ENCODE data around the gene OR51A2.
A peak's percentile ranks its signal among the peaks of the same experiment; 100 is the strongest.
"Not testable (repeated sequence)": the region's sequence is repeated elsewhere in the genome, so short reads cannot be mapped to it uniquely, and the experiment has no call there.

OR51A2 gene, protein sequence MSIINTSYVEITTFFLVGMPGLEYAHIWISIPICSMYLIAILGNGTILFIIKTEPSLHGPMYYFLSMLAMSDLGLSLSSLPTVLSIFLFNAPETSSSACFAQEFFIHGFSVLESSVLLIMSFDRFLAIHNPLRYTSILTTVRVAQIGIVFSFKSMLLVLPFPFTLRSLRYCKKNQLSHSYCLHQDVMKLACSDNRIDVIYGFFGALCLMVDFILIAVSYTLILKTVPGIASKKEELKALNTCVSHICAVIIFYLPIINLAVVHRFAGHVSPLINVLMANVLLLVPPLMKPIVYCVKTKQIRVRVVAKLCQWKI

DNA sequence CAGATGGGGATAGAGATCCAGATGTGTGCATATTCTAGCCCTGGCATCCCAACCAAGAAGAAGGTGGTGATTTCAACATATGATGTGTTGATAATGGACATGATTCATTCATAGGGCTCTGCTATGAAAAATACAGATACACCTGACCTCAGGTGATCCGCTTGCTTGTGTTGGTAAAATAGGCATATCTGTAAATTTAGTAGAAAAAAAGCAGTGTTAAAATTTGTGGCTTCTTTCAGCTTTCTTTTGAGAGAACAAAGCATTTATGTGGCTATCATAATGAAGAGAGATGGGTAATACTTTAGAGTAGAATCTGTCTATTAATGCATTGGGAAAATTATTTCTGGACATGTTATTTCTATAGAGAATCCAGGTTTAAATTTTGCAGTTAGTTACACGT is at the start of gene OR51A2:
Gene OR51A2 (minus strand): TSS at position 101 of the 400 bp plus-strand sequence. CDS start 0 bp downstream, at position 101.
- DNase-seq, result not testable (repeated sequence)

DNA sequence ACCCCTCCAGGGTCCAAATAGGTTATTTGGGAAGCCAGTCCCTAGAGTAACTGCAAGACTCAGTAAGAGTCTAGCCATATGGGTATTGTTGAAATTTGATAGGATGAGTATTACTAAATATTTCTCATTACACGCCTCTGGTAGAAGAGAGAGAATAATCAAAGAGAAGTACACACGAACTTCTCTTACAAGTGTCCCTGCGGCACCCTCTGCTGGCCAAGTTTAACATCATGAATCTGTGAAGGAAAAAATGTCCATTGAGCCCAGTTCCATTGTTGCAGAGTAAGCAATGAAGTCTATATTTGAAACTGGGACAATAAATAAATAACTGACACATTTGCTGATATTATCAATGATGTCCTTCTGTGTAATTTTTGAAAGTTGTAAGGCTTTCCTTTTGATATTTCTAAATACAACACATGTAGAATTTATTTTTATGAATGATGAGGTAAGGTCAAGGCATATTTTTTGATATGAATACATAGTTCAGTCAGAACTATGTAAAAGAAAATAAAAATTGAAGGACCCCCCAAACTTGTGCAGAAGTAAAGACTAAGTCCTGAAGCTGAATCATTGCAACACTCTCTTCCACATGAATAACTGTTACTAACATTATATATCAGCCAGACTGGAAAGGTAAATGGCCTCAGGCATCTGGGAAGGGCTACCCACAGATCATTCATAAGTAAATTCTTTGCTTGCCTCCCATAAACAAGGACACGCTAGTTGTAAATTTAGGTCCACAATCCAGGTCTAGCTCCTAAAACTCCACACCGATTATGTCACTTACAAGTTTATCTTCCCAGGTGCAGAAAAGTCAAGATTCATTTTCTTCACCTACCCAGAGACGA is 49.1 kb upstream of the OR51A2 start:
- peak; percentile 25 for DNase-seq

DNA sequence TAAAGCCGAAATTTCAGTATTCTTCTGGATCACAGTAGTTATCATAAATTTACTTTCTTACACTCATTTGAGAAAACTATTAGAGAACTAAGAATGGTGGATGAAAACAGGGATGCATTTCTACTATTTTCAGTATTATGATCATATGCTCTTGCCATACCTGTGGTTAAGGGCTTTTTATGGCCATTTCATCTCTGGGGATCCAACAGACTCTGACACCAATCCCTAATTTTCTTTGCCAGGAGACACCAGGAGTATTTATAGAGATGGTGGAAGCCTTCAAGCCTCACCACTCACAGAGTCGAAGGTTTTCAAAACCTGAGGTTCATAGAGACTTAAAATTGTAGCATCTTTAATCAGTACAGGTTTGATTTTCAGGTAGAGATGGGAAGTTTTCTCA is 39.0 kb upstream of the OR51A2 start, which contains the start of gene OR51L1:
Gene OR51L1 (plus strand): TSS at position 301 of the 400 bp plus-strand sequence. CDS start 4,132 bp downstream, outside the sequence.
- DNase-seq, result no peak

DNA sequence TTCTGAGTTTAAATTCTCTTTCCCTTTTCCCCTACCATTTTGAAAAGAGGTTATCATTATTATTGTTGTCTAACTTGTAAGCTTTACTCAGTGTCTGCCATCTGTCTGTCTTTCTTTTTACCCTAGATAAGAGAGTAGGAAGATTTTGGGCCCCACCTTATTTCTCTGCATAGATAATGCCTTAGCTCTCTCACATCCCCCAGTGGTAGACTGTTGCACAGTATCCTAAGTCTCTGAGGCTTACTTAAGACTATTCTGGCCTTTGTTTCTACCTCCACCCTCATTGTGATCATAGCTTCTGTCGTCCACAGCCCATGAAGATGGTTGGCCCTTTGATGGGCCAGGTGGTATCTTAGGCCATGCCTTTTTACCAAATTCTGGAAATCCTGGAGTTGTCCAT is 35.5 kb upstream of the OR51A2 start:
- DNase-seq, result no peak

DNA sequence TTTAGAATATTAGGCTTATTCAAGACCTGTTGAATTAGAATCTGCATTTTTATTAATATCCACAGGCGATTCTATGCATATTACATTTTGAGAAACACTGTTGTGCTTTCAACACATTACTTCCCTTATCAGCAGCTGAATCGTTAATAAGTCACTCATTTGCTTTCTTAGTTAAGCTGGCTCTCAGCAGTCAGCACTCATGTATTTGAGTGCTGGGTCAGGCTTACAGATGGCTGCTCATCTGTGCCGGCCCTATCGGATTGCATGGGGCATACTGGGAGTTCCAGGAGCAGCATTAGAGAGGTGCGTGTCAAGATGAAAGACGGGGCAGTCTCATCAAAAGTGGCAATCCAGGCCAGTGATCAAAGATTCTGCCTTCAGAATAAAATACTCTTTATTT is 28.3 kb upstream of the OR51A2 start:
- DNase-seq, result no peak

DNA sequence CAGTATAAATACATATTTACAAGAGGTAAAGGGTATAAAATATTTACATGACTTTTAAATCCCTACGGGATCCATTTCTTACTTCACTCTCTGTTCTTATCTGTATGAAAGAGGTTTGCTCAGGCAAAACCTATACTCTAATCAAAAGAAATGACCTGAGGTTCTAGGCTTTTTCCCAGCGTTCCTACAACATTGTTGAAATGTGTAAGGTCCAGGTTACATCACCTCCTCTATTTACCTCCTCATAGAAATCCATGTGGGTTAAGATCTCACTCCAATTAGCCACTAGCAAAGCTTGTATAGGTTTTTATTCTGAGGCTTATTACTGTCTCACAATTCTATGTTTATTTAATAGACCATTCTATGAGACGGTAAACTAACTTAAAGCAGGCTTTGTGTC is 27.2 kb upstream of the OR51A2 start:
- no peak for DNase-seq

DNA sequence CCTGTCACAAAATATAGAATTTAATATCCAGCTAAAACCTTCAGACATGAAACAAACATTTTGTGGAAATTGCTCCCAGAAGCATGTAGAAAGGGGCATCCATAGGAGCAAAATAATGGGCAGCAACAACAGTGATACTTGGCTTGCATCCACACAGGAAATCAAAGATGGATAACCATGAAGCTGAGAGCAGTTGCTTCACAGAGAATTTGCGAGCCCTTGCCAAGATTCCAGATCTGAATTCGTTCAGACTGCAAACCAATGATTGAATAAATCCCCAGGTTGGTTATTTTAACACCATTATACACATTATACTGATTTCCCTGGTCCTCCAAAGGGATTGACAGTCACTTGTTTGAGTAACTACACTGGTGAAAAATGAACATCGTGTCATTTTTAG is 23.5 kb upstream of the OR51A2 start:
- DNase-seq, result no peak

DNA sequence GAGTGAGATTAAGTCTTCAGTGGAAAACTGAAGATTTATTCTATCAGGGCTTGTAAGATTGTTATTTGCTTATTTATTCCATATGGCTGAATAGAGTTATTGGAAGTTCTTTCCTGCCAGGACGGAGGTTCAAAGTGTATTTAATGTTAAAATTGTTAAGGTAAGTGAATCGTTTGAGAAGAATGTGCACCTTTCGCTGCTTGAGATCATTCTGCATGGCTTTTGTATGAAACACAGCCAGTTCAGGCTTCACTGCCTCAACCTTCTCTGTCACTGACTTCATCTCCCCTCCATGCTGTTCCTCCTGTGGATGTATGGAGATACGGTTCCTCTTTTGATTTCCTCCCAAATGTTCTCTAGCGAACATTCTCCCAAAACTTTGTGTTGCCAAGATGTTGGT is 19.9 kb upstream of the OR51A2 start:
- DNase-seq, result no peak

DNA sequence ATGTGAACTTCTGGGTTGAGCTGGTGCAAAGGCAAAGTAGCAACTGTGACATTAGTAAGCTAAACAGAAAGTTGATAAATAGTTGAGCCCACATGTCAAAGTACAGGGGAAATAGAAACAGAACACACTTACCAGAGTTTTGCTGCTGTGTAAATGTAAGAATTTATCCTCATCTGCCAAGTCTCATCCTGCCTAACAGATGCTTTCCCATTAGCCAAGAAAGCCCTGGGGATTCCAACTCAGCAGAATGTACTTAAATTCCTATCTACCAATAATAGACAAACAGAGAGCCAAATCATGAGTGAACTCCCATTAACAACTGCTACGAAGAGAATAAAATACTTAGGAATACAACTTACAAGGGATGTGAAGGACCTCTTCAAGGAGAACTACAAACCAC is 7.3 kb upstream of the OR51A2 start:
- no peak for DNase-seq

DNA sequence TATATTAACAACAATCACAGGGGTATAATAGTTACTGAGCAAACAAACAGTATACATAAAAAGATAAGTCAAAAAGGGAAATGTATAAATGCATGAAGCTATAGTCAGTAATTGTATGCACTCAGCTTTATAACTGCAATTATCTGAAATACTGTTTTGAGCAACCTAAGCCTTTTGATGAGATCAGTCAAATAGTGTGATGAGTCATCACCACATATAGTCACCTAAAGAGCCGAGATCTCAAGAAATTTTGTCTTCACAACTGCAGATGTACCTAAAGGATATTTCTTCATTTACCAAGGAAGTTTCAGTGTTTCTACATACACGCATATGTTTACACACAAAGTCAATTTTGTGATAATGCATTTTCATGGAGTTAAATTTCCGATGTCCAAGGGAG is 5.4 kb upstream of the OR51A2 start:
- DNase-seq, result no peak

DNA sequence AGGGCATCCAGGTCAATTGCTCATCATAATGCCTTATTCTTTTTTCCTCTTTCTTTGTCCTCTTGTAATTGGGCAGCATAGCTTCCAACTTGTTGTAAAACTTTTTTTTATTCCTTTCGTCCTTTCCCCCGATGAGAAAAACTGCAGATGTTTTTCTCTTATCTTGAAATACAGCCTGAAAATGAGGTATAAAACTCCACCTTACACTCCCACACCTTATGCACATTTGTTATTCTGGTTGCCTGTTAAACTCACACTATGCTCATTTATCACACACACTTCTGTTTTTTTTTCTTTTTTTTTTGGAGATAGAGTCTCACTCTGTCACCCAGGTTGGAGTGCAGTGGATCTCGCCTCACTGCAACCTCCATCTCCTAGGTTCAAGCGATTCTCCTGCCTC is 1.9 kb upstream of the OR51A2 start:
- no peak for DNase-seq

DNA sequence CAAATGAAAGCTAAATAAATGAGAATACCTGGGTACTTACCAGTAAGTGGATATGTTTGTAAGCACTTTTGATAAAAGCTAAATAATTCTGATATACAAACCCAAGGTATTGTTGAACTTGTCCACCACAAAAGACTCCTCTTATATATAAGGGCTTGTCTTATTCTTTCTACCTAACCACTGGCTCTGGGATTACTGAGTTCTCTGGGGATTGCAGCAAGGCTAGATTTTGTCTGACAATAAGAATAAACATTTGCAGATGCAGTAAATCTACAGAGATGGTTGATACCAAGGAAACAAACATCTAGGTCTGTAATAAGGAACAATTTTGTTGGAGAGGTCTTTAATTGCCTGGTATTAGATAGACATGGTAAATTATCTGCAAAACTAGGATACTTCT is 8.0 kb downstream of the OR51A2 start, which contains the start of gene OR51A4:
Gene OR51A4 (minus strand): TSS at position 101 of the 400 bp plus-strand sequence. CDS start 505 bp downstream, outside the sequence.
- DNase-seq, result no peak

DNA sequence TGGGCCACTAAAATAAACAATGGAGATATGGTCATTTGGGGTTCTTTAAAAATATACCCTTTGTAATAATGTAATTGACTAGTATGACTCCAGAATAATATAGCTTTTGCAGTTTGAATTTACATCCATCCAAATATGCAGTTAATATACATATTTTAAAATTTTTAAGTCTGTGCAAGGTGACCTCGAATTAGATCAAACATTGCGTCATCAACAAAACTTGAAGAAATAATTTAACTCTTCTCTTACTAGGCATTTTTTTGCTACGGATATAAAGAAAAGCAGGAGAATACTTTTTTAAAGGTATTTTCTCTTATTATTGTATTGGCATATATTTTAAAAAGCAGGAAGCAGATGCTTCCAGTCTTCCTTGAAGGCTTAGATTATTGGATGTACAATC is 18.8 kb downstream of the OR51A2 start:
- no peak for DNase-seq

DNA sequence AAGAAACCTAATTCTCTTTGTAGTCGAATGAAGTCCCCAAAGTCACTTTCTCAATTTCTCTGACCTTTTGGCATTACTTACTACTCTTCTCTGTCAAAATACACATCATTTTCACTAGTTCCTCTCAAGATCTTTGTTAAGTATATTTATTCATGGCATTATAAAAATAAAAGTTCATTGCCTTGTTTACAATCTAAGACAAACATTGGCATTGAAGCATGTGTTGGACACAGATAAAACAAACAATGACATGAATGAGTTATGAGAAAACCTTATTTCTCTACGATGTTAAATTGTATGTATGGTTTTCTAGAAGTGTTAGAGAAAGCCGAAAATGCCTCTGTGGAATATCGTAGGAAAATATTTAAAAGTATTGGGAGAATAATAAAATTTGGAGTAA is 22.8 kb downstream of the OR51A2 start:
- no peak for DNase-seq

DNA sequence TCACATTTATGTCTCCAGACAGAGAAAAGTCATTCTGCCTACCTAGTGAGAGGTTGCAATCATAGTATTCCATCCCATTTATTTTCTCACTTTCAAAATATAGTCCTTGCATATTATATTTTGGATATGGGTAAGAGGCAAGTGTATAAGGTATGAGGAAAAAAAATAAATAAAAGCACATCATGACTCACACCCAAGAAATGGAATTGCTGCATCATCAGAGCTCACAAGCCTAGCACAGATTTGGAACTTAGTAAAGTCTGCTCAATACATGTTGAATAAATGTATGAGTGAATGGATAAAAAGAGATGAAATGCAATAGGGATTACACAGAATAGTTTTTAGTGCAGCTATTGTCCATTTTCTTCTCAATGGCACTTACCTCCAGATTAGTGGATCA is 28.9 kb downstream of the OR51A2 start:
- no peak for DNase-seq

DNA sequence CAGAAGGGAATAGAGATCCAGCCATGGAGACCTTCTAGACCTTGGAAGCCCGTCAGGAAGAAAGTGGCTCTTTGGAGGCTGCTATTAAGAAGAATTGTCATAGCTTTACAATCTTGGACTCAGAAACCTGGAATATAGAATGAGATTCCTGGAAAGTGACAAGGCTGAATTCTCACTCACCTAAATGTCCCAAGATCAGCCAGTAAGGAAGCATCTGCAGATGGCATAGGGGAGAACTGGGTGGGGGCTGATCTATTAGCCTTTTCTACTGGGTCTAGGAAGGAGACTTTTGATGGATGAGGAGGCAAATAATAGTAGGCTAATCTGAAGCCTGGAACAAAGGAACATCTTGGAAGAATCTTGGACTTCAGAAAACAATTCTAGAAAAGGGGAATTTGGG is 31.3 kb downstream of the OR51A2 start, which contains the start of gene OR51G1:
Gene OR51G1 (minus strand): TSS at position 101 of the 400 bp plus-strand sequence. CDS start 0 bp downstream, at position 101.
- no peak for DNase-seq

DNA sequence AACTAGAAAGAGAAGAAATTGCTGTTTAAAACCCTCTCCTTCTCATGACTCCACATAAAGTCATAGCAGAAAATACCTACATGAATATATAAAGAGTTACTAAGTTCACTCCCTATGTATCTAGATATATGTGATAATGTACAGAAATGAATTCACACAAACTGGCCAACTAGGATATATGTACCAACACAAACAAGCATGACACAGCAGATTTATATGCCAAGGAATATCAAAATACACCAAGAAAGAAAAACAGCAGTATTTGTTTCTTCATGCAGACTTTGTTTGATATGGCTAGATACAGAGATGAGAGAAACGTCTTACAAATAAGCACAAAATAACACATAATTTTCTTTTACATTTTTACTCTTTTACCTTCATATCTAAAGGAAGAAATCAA is 33.2 kb downstream of the OR51A2 start:
- DNase-seq, result no peak

DNA sequence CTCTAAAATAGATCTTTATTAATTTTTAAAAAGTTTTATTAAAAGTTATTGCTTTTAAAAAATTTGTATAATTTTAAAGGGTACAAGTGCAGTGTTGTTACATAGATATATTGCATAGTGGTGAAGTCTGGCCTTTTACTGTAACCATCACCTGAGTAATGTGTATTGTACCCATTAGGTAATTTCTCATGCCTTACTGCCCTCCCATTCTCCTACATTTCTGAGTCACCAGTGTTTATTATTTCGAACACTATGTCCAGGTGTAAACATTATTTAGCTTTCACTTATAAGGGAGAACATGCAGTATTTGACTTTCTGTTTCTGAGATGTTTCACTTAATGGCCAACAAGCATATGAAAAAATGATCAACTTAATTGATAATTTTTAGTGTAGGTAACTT is 33.7 kb downstream of the OR51A2 start:
- no peak for DNase-seq

DNA sequence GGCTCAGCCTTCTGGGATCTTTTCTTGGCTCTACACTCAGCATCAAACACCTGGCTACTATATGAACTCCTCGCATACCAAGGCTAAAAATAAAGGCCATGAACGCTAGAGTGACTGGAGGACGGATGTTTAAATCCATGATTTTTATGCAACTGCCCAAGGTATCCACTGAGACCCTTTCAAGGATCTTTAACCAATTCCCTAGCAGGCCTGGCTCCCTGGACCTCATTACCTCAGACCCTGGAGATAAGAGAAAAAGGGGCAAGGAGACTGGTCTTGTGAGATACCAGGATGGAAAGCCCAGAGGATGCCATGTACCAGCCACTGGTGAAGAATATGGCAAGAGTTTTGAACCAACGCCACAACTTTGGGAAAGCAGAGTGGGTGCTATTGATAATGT is 36.3 kb downstream of the OR51A2 start, which contains the start of gene OR51G2:
Gene OR51G2 (minus strand): TSS at position 101 of the 400 bp plus-strand sequence. CDS start 3,687 bp downstream, outside the sequence.
- no peak for DNase-seq

DNA sequence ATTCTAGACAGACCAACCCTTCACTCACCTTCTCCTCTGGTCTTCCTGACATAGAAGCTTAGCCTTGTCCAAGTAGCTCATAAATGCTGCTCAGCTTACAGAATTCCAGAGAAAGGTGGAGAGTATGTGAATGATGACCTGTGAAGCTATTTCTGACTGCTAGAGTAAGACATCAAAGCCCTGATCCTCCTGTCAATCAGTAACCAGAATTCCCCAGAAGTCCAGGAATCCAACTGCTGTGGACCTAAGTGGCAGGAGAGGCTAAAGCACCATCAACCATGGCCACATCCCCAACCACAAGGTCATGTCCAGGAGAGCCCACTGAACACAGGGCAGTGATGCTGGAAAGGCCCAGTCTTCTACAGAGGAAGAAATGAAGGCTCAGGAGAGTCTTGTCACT is 38.9 kb downstream of the OR51A2 start:
- DNase-seq, result no peak

Measured in NCI-H1694 (cell line).